Measurements from ENCODE around the gene ANTXRL.

GRCh38 chr10:46299286-46299535, 12.4 kb downstream of the ANTXRL start:
- TF ChIP-seq CTCF (IDR thresholded peaks at IDR 0.05) (no peak), SIN3A (IDR thresholded peaks at IDR 0.05; ENCODE audit: borderline replicate concordance, insufficient read depth, low read depth, low read length) (no peak), REST (IDR thresholded peaks at IDR 0.05; ENCODE audit: insufficient read depth in 1 of 2, low read depth in 2 of 2, low read length in 1 of 2) (no peak), POLR2AphosphoS5 (IDR thresholded peaks at IDR 0.05; ENCODE audit: low read depth, low read length) (no peak)
